Neuronal stem cell (in vitro differentiated cells): Measurements from ENCODE around the gene SLC26A3.
"Not testable (repeated sequence)": the region's sequence is repeated elsewhere in the genome, so short reads cannot be mapped to it uniquely, and the experiment has no call there.

Experiments used
- DNase-seq: peaks from one replicate; pipeline ENCODE4 v3.0.0-alpha.2; 2013; ENCODE audit warnings: low spot score
- H2AFZ ChIP-seq: one replicate; pipeline ENCODE4 v1.6.1; 2013; ENCODE audit warnings: mild to moderate bottlenecking, low read length, inconsistent platforms
- H2AK5ac ChIP-seq: 2 replicates; pipeline ENCODE4 v1.6.1; 2013; ENCODE audit warnings: low read depth, mild to moderate bottlenecking, inconsistent platforms, low read length, moderate library complexity, mixed read lengths
- H2BK120ac ChIP-seq: 2 replicates; pipeline ENCODE4 v1.6.1; 2013; ENCODE audit warnings: low read depth, mild to moderate bottlenecking, inconsistent platforms, low read length, moderate library complexity, mixed read lengths
- H2BK12ac ChIP-seq: one replicate; pipeline ENCODE4 v1.6.1; 2013; ENCODE audit warnings: low read length, inconsistent platforms
- H2BK15ac ChIP-seq: 2 replicates; pipeline ENCODE4 v1.6.1; 2013; ENCODE audit warnings: mild to moderate bottlenecking, low read length, inconsistent platforms, mixed read lengths
- H2BK5ac ChIP-seq: one replicate; pipeline ENCODE4 v1.6.1; 2013; ENCODE audit warnings: inconsistent platforms, mild to moderate bottlenecking, low read length, moderate library complexity
- H3K14ac ChIP-seq: one replicate; pipeline ENCODE4 v1.6.1; 2013; ENCODE audit warnings: low read length, inconsistent platforms
- H3K18ac ChIP-seq: 2 replicates; pipeline ENCODE4 v1.6.1; 2013; ENCODE audit warnings: low read length, inconsistent platforms
- H3K23ac ChIP-seq: 2 replicates; pipeline ENCODE4 v1.6.1; 2013; ENCODE audit warnings: low read depth, mild to moderate bottlenecking, mixed read lengths, low read length, inconsistent platforms; ENCODE audit not compliant: poor library complexity
- H3K27ac ChIP-seq: replicated peaks from 3 replicates; pipeline ENCODE4 v1.5.1; 2013; ENCODE audit warnings: low read length, inconsistent platforms
- H3K27me3 ChIP-seq, 3 experiments: 2 replicates each; pipeline ENCODE4 v1.6.1; 2013; ENCODE audit warnings: low read length in 3 of 3, mild to moderate bottlenecking in 2 of 3, inconsistent platforms in 1 of 3, low read depth in 1 of 3, mixed read lengths in 1 of 3, moderate library complexity in 1 of 3; ENCODE audit not compliant: control insufficient read depth in 3 of 3, insufficient read depth in 3 of 3
- H3K36me3 ChIP-seq, 2 donors: replicated peaks in 1 of 2; 2 replicates each; pipeline ENCODE4 v1.6.1; 2013; ENCODE audit warnings: low read length in 2 of 2; ENCODE audit not compliant: control insufficient read depth in 2 of 2, insufficient read depth in 2 of 2
- H3K4ac ChIP-seq: 2 replicates; pipeline ENCODE4 v1.6.1; 2013; ENCODE audit warnings: inconsistent platforms, mild to moderate bottlenecking, low read length, moderate library complexity
- H3K4me1 ChIP-seq, 2 donors: 1 replicate in 1 of 2; 2 replicates in 1 of 2; pipeline ENCODE4 v1.6.1; 2013; ENCODE audit warnings: low read length in 2 of 2, low read depth in 1 of 2; ENCODE audit not compliant: control insufficient read depth in 2 of 2, insufficient read depth in 1 of 2
- H3K4me2 ChIP-seq: one replicate; pipeline ENCODE4 v1.6.1; 2013; ENCODE audit warnings: mild to moderate bottlenecking, low read length, inconsistent platforms; ENCODE audit not compliant: insufficient read depth, poor library complexity, severe bottlenecking
- H3K4me3 ChIP-seq, 2 donors: 2 replicates each; pipeline ENCODE4 v1.5.1; 2013; ENCODE audit warnings: low read length in 2 of 2, mild to moderate bottlenecking in 2 of 2, inconsistent platforms in 1 of 2, moderate library complexity in 1 of 2
- H3K79me1 ChIP-seq: one replicate; pipeline ENCODE4 v1.6.1; 2013; ENCODE audit warnings: low read depth, mild to moderate bottlenecking, inconsistent platforms, low read length, moderate library complexity
- H3K9ac ChIP-seq: one replicate; pipeline ENCODE4 v1.6.1; 2013; ENCODE audit warnings: mild to moderate bottlenecking, low read depth, low read length, inconsistent platforms; ENCODE audit not compliant: poor library complexity
- H3K9me3 ChIP-seq, 2 donors: replicated peaks in 1 of 2; 2 replicates each; pipeline versions ENCODE3 to v1.6.1; 2013; ENCODE audit warnings: low read length in 2 of 2, mild to moderate bottlenecking in 2 of 2, inconsistent platforms in 1 of 2, low read depth in 1 of 2, mixed read lengths in 1 of 2, moderate library complexity in 1 of 2; ENCODE audit not compliant: control insufficient read depth in 2 of 2, insufficient read depth in 1 of 2
- H4K8ac ChIP-seq: one replicate; pipeline ENCODE4 v1.6.1; 2013; ENCODE audit warnings: low read depth, mild to moderate bottlenecking, inconsistent platforms, low read length, moderate library complexity
- H4K91ac ChIP-seq: one replicate; pipeline ENCODE4 v1.6.1; 2013; ENCODE audit warnings: low read length, low read depth, mild to moderate bottlenecking, inconsistent platforms; ENCODE audit not compliant: poor library complexity
- WGBS, 2 donors: extraction: QIAGEN DNeasy Blood & Tissue Kit; methylation state at CpG; one replicate each; pipeline ENCODE4 v1.1.7; 2013; ENCODE audit warnings: missing lambda C conversion rate in 2 of 2, mixed read lengths in 1 of 2; ENCODE audit not compliant: insufficient read length in 2 of 2, insufficient replicate concordance in 1 of 2; ENCODE audit errors: extremely low coverage in 2 of 2; 5-methylcytosine and 5-hydroxymethylcytosine counted together

The SLC26A3 gene

GRCh38 chr7:107847836-107848175 is 44.8 kb upstream of the SLC26A3 start:
- not testable (repeated sequence) for H3K27ac ChIP-seq, H2AFZ ChIP-seq, H3K4me3 ChIP-seq, H2BK120ac ChIP-seq, H3K23ac ChIP-seq, DNase-seq, H2BK15ac ChIP-seq, H3K4me1 ChIP-seq, H4K8ac ChIP-seq, H3K4me2 ChIP-seq, H3K4ac ChIP-seq, H3K14ac ChIP-seq, H3K36me3 ChIP-seq, H3K79me1 ChIP-seq, H3K9ac ChIP-seq, H3K9me3 ChIP-seq, H4K91ac ChIP-seq, H2AK5ac ChIP-seq, H3K18ac ChIP-seq, H3K27me3 ChIP-seq, H2BK5ac ChIP-seq, H2BK12ac ChIP-seq
- WGBS, 2 donors = no CpG with 5 or more reads among the region's 20 CpGs

GRCh38 chr7:107847168-107847835 is 44.3 kb upstream of the SLC26A3 start:
- no CpG with 5 or more reads among the region's 18 CpGs for WGBS, 2 donors
- H3K27ac ChIP-seq = no peak overlapping the region

GRCh38 chr7:107846324-107846723 is 43.3 kb upstream of the SLC26A3 start:
- H3K36me3 ChIP-seq = no peaks in the 10 kb centered on the region
- H3K27ac ChIP-seq = no peak overlapping the region
- H2AK5ac ChIP-seq = no peak overlapping the region
- no peak overlapping the region for H3K4me2 ChIP-seq
- no peaks in the 10 kb centered on the region for H3K79me1 ChIP-seq
- H3K23ac ChIP-seq = no peak overlapping the region
- no peak overlapping the region for H2BK5ac ChIP-seq
- H3K9me3 ChIP-seq = no peaks in the 10 kb centered on the region
- DNase-seq = no peak
- no peaks in the 10 kb centered on the region for H3K27me3 ChIP-seq
- H2BK120ac ChIP-seq = no peak overlapping the region
- H2BK15ac ChIP-seq = no peak overlapping the region
- H4K8ac ChIP-seq = no peak overlapping the region
- H2AFZ ChIP-seq = no peak overlapping the region
- no peak overlapping the region for H3K4me3 ChIP-seq
- no peak overlapping the region for H3K4ac ChIP-seq
- H3K9ac ChIP-seq = no peak overlapping the region
- no peak overlapping the region for H3K18ac ChIP-seq
- H3K4me1 ChIP-seq = no peaks in the 10 kb centered on the region
- H3K14ac ChIP-seq = no peak overlapping the region
- no peak overlapping the region for H4K91ac ChIP-seq
- no peak overlapping the region for H2BK12ac ChIP-seq

More at GRCh38 chr7:107847168-107847835, 44.3 kb upstream of the SLC26A3 start:
- Histone ChIP-seq H2BK12ac (no peak overlapping the region), H3K23ac (no peak overlapping the region), H3K4me1 (no peaks in the 10 kb centered on the region), H3K79me1 (no peaks in the 10 kb centered on the region), H3K36me3 (no peaks in the 10 kb centered on the region), H3K4me3 (no peak overlapping the region), H3K4me2 (no peak overlapping the region), H3K27me3 (no peaks in the 10 kb centered on the region), H2BK5ac (no peak overlapping the region), H2BK120ac (no peak overlapping the region), H2AFZ (no peak overlapping the region), H3K9me3 (no peaks in the 10 kb centered on the region), H3K4ac (no peak overlapping the region), H3K9ac (peak overlapping the region; percentile 44), H4K8ac (no peak overlapping the region), H3K14ac (no peak overlapping the region), H2AK5ac (no peak overlapping the region), H3K18ac (no peak overlapping the region), H2BK15ac (no peak overlapping the region), H4K91ac (no peak overlapping the region)
- no peak for DNase-seq

GRCh38 chr7:107843184-107843583 is 40.2 kb upstream of the SLC26A3 start:
- H3K36me3 ChIP-seq = no peaks in the 10 kb centered on the region
- no peak overlapping the region for H2BK15ac ChIP-seq
- H4K91ac ChIP-seq = no peak overlapping the region
- no peak overlapping the region for H2AK5ac ChIP-seq
- no peak overlapping the region for H2BK5ac ChIP-seq
- H4K8ac ChIP-seq = no peak overlapping the region
- no peak overlapping the region for H3K4me2 ChIP-seq
- peaks cover 0 to 2% (median 0%) of the 10 kb centered on the region in 3 experiments for H3K27me3 ChIP-seq
- H3K9me3 ChIP-seq = no peaks in the 10 kb centered on the region
- no peaks in the 10 kb centered on the region for H3K4me1 ChIP-seq
- H3K4ac ChIP-seq = no peak overlapping the region
- no peak overlapping the region for H3K4me3 ChIP-seq
- no peak overlapping the region for H3K23ac ChIP-seq
- H3K27ac ChIP-seq = no peak overlapping the region
- no peak for DNase-seq
- H2BK120ac ChIP-seq = no peak overlapping the region
- no CpG with 5 or more reads among the region's 16 CpGs for WGBS, 2 donors
- H2BK12ac ChIP-seq = no peak overlapping the region
- H3K9ac ChIP-seq = no peak overlapping the region
- H3K14ac ChIP-seq = no peak overlapping the region
- H3K79me1 ChIP-seq = no peaks in the 10 kb centered on the region
- H2AFZ ChIP-seq = no peak overlapping the region
- no peak overlapping the region for H3K18ac ChIP-seq
